Glutamatergic neuron (in vitro differentiated cells): ENCODE data around the gene ADGRG2. TPM values are rescaled to one million over a fixed set of nuclear protein-coding genes. Genes with fewer than 3 reads are reported as not detected.
A peak's percentile ranks its signal among the peaks of the same experiment; 100 is the strongest.

Experiments used
- DNase-seq: peaks from one replicate; pipeline ENCODE4 v3.0.0; 2022
- H3K27ac Mint-ChIP-seq: one replicate; pipeline ENCODE4 v1.8.0; 2020; ENCODE audit warnings: mild to moderate bottlenecking, mixed read lengths, inconsistent platforms; ENCODE audit not compliant: unreplicated experiment
- H3K27me3 Mint-ChIP-seq: one replicate; pipeline ENCODE4 v1.8.0; 2020; ENCODE audit warnings: mild to moderate bottlenecking, moderate library complexity, mixed read lengths, inconsistent platforms; ENCODE audit not compliant: unreplicated experiment
- H3K36me3 Mint-ChIP-seq: one replicate; pipeline ENCODE4 v1.8.0; 2020; ENCODE audit warnings: mild to moderate bottlenecking, mixed read lengths, inconsistent platforms; ENCODE audit not compliant: unreplicated experiment
- H3K4me1 Mint-ChIP-seq: one replicate; pipeline ENCODE4 v1.8.0; 2020; ENCODE audit warnings: mild to moderate bottlenecking, low read depth, mixed read lengths, inconsistent platforms; ENCODE audit not compliant: unreplicated experiment
- H3K4me3 Mint-ChIP-seq: one replicate; pipeline ENCODE4 v1.8.0; 2020; ENCODE audit warnings: mild to moderate bottlenecking, mixed read lengths, inconsistent platforms; ENCODE audit not compliant: unreplicated experiment
- H3K9me3 Mint-ChIP-seq: one replicate; pipeline ENCODE4 v1.8.0; 2020; ENCODE audit warnings: mild to moderate bottlenecking, moderate library complexity, mixed read lengths, inconsistent platforms; ENCODE audit not compliant: unreplicated experiment
- total RNA-seq: library from RNA; stranded (reverse); fragmentation: NEBNext Ultra II Directional; extraction: Animal tissue kit (Norgen Biotek cat#: 25700); gene quantifications from one replicate; pipeline ENCODE4 v1.2.1, GENCODE V29; 2021; ENCODE audit not compliant: unreplicated experiment
- TF ChIP-seq, protein P1 (sequence below): fragments of 200-600 bp; sonication (generic); IDR thresholded peaks from one replicate; pipeline ENCODE4 v1.5.0; 2021; ENCODE audit not compliant: partially characterized antibody, unreplicated experiment

Gene ADGRG2
- total RNA-seq, 1 donor from 2014 or later: 0.39 TPM

DNA sequence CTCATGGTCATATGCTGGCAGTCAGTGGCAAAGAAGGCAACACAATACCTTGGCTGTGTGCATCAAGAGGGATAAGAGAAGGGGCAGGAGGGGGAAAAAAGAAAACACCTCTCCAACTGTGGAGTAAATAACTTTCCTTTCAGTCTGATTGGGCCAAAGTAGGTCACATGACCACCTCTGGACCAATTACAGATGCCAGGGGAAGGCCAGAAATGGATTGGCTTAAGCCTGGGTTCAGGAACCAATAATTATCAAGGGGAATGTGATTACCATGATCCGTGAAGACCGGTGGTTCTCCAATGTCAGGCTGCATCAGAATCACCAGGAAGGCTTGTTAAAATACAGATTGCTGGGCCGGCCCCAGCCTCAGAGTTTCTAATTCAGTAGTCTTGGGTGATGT is 7.4 kb upstream of the ADGRG2 start:
- Mint-ChIP-seq H3K36me3 (no peaks in the 10 kb centered on the region), H3K4me3 (no peak overlapping the region), H3K27me3 (peaks cover 2% of the 10 kb centered on the region), H3K9me3 (peaks cover 2% of the 10 kb centered on the region), H3K4me1 (peaks cover 1% of the 10 kb centered on the region), H3K27ac (no peak overlapping the region)
- TF ChIP-seq, protein P1, sequence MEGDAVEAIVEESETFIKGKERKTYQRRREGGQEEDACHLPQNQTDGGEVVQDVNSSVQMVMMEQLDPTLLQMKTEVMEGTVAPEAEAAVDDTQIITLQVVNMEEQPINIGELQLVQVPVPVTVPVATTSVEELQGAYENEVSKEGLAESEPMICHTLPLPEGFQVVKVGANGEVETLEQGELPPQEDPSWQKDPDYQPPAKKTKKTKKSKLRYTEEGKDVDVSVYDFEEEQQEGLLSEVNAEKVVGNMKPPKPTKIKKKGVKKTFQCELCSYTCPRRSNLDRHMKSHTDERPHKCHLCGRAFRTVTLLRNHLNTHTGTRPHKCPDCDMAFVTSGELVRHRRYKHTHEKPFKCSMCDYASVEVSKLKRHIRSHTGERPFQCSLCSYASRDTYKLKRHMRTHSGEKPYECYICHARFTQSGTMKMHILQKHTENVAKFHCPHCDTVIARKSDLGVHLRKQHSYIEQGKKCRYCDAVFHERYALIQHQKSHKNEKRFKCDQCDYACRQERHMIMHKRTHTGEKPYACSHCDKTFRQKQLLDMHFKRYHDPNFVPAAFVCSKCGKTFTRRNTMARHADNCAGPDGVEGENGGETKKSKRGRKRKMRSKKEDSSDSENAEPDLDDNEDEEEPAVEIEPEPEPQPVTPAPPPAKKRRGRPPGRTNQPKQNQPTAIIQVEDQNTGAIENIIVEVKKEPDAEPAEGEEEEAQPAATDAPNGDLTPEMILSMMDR: no peak
- DNase-seq: no peak

DNA sequence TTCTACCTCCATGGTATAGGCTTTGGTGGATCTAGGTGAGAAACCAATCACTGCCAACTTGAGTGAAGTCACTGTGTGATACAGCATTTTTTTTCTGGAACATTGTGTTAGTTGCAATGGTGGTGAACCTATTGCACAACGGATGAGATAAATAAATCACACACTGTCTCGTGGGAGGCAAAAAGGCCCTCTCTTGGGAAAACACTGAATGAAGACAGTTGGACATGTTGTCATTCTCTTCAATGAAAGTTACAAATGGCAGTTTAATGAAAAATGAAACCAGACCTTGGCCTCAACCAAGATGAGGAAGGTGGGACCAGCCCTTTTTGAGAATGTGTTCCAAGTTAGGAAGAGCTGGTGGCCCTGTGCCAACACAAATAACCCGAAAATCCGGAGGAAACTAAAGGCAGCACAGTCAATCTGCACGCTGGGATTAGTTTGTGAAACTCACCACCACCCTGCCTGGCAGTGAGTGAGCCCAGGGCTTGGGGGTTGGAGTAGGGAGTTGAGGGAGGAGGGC is 5.4 kb upstream of the ADGRG2 start:
- H3K27ac Mint-ChIP-seq: no peak overlapping the region
- H3K27me3 Mint-ChIP-seq: peaks cover 2% of the 10 kb centered on the region
- TF ChIP-seq, protein P1: no peak
- no peak for DNase-seq
- peaks cover 2% of the 10 kb centered on the region for H3K9me3 Mint-ChIP-seq
- peaks cover 1% of the 10 kb centered on the region for H3K4me1 Mint-ChIP-seq
- H3K4me3 Mint-ChIP-seq: no peak overlapping the region
- H3K36me3 Mint-ChIP-seq: no peaks in the 10 kb centered on the region

DNA sequence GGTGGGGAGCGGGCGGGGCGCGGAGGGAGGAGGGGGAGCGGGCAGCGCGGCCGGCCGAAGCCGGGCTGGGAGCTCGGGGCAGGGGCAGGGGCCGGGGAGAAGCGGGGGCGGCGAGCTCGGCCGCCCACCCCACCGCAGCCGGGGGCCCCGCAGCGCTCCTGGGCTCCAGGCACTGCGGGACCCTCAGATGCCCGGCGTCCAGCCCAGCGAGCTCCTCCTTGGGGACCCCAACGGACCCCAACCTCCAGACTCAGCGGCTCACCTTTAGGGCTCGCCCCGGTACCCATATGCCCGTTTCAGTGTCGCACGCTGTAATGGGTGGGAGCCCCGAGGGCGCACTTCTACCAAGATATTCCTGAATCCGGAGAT is 357 bp upstream of the ADGRG2 start:
- peak overlapping the region; percentile 71 for H3K4me3 Mint-ChIP-seq
- H3K36me3 Mint-ChIP-seq: no peaks in the 10 kb centered on the region
- H3K9me3 Mint-ChIP-seq: no peaks in the 10 kb centered on the region
- no peak for DNase-seq
- TF ChIP-seq, protein P1: no peak
- peaks cover 2% of the 10 kb centered on the region for H3K4me1 Mint-ChIP-seq
- H3K27me3 Mint-ChIP-seq: peaks cover 3% of the 10 kb centered on the region
- no peak overlapping the region for H3K27ac Mint-ChIP-seq

DNA sequence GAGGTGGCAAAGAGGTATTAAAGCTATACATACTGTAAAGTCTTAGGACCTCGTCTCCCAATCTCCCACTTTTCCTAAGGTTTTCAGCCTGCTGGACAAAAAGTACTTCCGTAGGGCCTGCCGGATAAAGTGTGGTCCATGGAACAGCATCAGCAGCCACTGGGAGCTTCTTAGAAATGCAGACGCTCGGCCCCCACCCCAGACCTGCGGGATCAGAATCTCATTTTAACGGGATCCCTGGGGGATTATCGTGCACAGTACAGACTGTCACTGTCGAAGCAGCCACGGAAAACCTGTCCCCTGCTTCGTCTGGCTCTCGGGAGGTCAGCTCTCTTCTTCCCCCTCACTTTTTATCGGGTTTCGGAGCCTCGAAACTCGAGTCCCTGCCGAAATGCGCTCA is 802 bp downstream of the ADGRG2 start:
- Mint-ChIP-seq H3K36me3 (no peaks in the 10 kb centered on the region), H3K4me3 (no peak overlapping the region), H3K4me1 (peaks cover 2% of the 10 kb centered on the region), H3K27me3 (peaks cover 3% of the 10 kb centered on the region), H3K27ac (no peak overlapping the region), H3K9me3 (no peaks in the 10 kb centered on the region)
- TF ChIP-seq, protein P1: no peak
- DNase-seq: no peak

DNA sequence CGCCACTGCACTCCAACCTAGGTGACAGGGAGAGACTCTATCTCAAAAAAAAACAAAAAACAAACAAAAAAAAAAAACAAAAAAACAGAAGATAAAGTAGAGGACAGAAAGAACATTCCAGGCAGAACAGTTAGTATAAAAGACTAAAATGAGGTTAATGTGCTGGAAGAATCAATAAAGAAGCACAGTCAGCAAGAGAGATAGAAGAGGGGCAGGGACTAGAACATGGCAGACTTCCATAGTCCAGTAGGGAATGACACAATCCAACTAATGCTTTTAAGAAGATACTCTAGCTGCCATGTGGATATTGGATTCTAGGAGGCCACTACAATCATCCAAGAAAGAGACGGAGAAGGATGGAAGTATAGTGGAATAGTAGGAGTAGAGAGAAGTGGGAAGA is 11.6 kb downstream of the ADGRG2 start:
- no peaks in the 10 kb centered on the region for H3K9me3 Mint-ChIP-seq
- H3K27ac Mint-ChIP-seq: no peak overlapping the region
- no peaks in the 10 kb centered on the region for H3K36me3 Mint-ChIP-seq
- no peaks in the 10 kb centered on the region for H3K4me1 Mint-ChIP-seq
- H3K4me3 Mint-ChIP-seq: no peak overlapping the region
- TF ChIP-seq, protein P1: no peak
- peaks cover 1% of the 10 kb centered on the region for H3K27me3 Mint-ChIP-seq
- no peak for DNase-seq
